Lower leg skin (tissue), 3 donors: ENCODE results near the gene AKTIP.

Experiments used
- POLR2A ChIP-seq, 2 donors: fragments of 450-650 bp; IDR thresholded peaks; one replicate each; pipeline ENCODE4 v1.6.1; 2016 to 2017; ENCODE audit warnings: antibody characterized with exemption in 2 of 2, mild to moderate bottlenecking in 1 of 2, moderate library complexity in 1 of 2
- TF ChIP-seq, protein P1 (sequence below), 3 donors: fragments of 450-650 bp; IDR thresholded peaks; one replicate each; pipeline ENCODE4 v1.5.1; 2016; ENCODE audit warnings: antibody characterized with exemption in 3 of 3, mild to moderate bottlenecking in 3 of 3, moderate library complexity in 2 of 3

DNA sequence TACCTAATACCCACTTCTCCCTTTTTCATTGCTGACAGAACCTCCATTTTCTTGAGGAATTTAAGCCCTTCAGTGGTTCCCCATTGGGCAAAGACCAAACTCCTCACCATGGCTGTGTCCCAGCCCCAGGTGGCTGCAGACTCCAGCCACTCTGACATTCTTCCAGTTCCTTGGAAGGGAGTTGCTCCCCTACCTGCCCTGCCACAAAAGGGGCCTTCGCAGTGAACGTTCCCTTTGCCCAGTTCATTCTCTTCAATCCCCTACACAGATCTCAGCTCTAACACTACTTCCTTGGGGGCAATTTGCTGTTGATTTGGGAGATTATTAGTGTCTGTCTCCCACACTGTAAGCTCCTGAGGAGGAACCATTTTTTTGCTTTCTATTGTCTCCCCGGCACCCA lies 3.2 kb upstream of the AKTIP start:
- TF ChIP-seq, protein P1, sequence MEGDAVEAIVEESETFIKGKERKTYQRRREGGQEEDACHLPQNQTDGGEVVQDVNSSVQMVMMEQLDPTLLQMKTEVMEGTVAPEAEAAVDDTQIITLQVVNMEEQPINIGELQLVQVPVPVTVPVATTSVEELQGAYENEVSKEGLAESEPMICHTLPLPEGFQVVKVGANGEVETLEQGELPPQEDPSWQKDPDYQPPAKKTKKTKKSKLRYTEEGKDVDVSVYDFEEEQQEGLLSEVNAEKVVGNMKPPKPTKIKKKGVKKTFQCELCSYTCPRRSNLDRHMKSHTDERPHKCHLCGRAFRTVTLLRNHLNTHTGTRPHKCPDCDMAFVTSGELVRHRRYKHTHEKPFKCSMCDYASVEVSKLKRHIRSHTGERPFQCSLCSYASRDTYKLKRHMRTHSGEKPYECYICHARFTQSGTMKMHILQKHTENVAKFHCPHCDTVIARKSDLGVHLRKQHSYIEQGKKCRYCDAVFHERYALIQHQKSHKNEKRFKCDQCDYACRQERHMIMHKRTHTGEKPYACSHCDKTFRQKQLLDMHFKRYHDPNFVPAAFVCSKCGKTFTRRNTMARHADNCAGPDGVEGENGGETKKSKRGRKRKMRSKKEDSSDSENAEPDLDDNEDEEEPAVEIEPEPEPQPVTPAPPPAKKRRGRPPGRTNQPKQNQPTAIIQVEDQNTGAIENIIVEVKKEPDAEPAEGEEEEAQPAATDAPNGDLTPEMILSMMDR (IDR thresholded peaks at IDR 0.05): no peak
- no peak for TF ChIP-seq POLR2A (IDR thresholded peaks at IDR 0.05)
